Upper lobe of left lung (tissue), 4 donors: ENCODE results near the gene HMGXB3.

ENCODE experiments used
- EP300 ChIP-seq, 4 donors: sonication (generic); formaldehyde crosslinking; IDR thresholded peaks; one replicate each; pipeline ENCODE4 v1.5.1; 2017; ENCODE audit warnings: antibody characterized with exemption in 4 of 4, control low read depth in 2 of 4
- POLR2A ChIP-seq, 4 donors: fragments of 450-650 bp; IDR thresholded peaks; one replicate each; pipeline ENCODE4 v1.5.1; 2016 to 2017; ENCODE audit warnings: antibody characterized with exemption in 4 of 4, mild to moderate bottlenecking in 2 of 4
- POLR2AphosphoS5 ChIP-seq, 2 donors: sonication (generic); formaldehyde crosslinking; IDR thresholded peaks; one replicate each; pipeline ENCODE4 v1.5.1; 2017; ENCODE audit warnings: antibody characterized with exemption in 2 of 2
- TF ChIP-seq, protein P1 (sequence below), 6 experiments: fragments of 450-650 bp in 4 of 6; fragments of 200-600 bp in 2 of 6; sonication (generic) in 2 of 6; IDR thresholded peaks; one replicate each; pipeline ENCODE4 v1.5.1; 2016 to 2019; ENCODE audit warnings: antibody characterized with exemption in 6 of 6

DNA sequence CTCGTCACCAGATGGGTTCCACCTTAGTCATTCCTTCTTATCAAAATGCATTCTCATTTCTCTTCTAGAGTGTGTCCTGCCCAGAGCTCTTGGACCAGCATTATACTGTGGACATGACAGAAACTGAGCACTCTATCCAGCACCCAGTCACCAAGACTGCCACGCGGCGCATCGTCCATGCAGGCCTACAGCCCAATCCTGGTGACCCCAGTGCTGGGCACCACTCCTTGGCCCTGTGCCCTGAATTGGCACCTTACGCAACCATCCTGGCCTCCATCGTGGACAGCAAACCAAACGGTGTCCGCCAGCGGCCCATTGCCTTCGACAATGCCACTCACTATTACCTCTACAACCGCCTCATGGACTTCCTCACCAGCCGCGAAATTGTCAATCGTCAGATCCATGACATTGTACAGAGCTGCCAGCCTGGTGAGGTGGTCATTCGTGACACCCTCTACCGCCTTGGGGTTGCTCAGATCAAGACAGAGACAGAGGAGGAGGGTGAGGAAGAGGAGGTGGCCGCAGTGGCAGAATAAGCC is 51.2 kb downstream of the HMGXB3 start:
- TF ChIP-seq, protein P1, sequence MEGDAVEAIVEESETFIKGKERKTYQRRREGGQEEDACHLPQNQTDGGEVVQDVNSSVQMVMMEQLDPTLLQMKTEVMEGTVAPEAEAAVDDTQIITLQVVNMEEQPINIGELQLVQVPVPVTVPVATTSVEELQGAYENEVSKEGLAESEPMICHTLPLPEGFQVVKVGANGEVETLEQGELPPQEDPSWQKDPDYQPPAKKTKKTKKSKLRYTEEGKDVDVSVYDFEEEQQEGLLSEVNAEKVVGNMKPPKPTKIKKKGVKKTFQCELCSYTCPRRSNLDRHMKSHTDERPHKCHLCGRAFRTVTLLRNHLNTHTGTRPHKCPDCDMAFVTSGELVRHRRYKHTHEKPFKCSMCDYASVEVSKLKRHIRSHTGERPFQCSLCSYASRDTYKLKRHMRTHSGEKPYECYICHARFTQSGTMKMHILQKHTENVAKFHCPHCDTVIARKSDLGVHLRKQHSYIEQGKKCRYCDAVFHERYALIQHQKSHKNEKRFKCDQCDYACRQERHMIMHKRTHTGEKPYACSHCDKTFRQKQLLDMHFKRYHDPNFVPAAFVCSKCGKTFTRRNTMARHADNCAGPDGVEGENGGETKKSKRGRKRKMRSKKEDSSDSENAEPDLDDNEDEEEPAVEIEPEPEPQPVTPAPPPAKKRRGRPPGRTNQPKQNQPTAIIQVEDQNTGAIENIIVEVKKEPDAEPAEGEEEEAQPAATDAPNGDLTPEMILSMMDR (IDR thresholded peaks at IDR 0.05), result no peak
- TF ChIP-seq POLR2A (IDR thresholded peaks at IDR 0.05) (no peak), POLR2AphosphoS5 (IDR thresholded peaks at IDR 0.05) (no peak), EP300 (IDR thresholded peaks at IDR 0.05) (no peak)
